Measurements from ENCODE around the gene IPPK.
A peak's percentile ranks its signal among the peaks of the same experiment; 100 is the strongest.

The IPPK gene

GRCh38 chr9:92610470-92611420, 59.2 kb downstream of the IPPK start:
- Mint-ChIP-seq H3K27me3 (ENCODE audit: low read depth, poor library complexity) (no peaks in the 10 kb centered on the region), H3K4me1 (peaks cover 35% of the 10 kb centered on the region), H3K36me3 (ENCODE audit: low read depth) (peaks cover 27% of the 10 kb centered on the region), H3K9me3 (peaks cover 7% of the 10 kb centered on the region), H3K27ac (peak overlapping the region; percentile 57), H3K4me3 (no peak overlapping the region)
- DNase-seq, result no peak
- TF ChIP-seq CTCF (IDR thresholded peaks at IDR 0.05), result no peak

GRCh38 chr9:92608909-92609445, 61.0 kb downstream of the IPPK start:
- Mint-ChIP-seq H3K27ac (peak overlapping the region; percentile 80), H3K9me3 (peaks cover 25% of the 10 kb centered on the region), H3K36me3 (ENCODE audit: low read depth) (peaks cover 25% of the 10 kb centered on the region), H3K4me1 (peaks cover 35% of the 10 kb centered on the region), H3K4me3 (no peak overlapping the region), H3K27me3 (ENCODE audit: low read depth, poor library complexity) (no peaks in the 10 kb centered on the region)
- no peak for TF ChIP-seq CTCF (IDR thresholded peaks at IDR 0.05)
- no peak for DNase-seq

GRCh38 chr9:92608241-92608908, 61.6 kb downstream of the IPPK start:
- peaks cover 35% of the 10 kb centered on the region for H3K4me1 Mint-ChIP-seq
- peaks cover 31% of the 10 kb centered on the region for H3K9me3 Mint-ChIP-seq
- peaks cover 31% of the 10 kb centered on the region for H3K36me3 Mint-ChIP-seq (ENCODE audit: low read depth)
- TF ChIP-seq CTCF (IDR thresholded peaks at IDR 0.05), result no peak
- no peak overlapping the region for H3K4me3 Mint-ChIP-seq
- no peaks in the 10 kb centered on the region for H3K27me3 Mint-ChIP-seq (ENCODE audit: low read depth, poor library complexity)
- H3K27ac Mint-ChIP-seq, result peak overlapping the region; percentile 64
- DNase-seq, result no peak

GRCh38 chr9:92607773-92608172, 62.2 kb downstream of the IPPK start:
- H3K36me3 Mint-ChIP-seq (ENCODE audit: low read depth), result peaks cover 33% of the 10 kb centered on the region
- no peak overlapping the region for H3K4me3 Mint-ChIP-seq
- peaks cover 35% of the 10 kb centered on the region for H3K9me3 Mint-ChIP-seq
- TF ChIP-seq CTCF (IDR thresholded peaks at IDR 0.05), result no peak
- no peaks in the 10 kb centered on the region for H3K27me3 Mint-ChIP-seq (ENCODE audit: low read depth, poor library complexity)
- DNase-seq, result peak; percentile 23
- peaks cover 35% of the 10 kb centered on the region for H3K4me1 Mint-ChIP-seq
- peak overlapping the region; percentile 64 for H3K27ac Mint-ChIP-seq

GRCh38 chr9:92607088-92607487, 62.8 kb downstream of the IPPK start:
- peaks cover 29% of the 10 kb centered on the region for H3K36me3 Mint-ChIP-seq (ENCODE audit: low read depth)
- DNase-seq, result no peak
- H3K4me3 Mint-ChIP-seq, result no peak overlapping the region
- H3K4me1 Mint-ChIP-seq, result peaks cover 32% of the 10 kb centered on the region
- no peak overlapping the region for H3K27ac Mint-ChIP-seq
- no peak for TF ChIP-seq CTCF (IDR thresholded peaks at IDR 0.05)
- peaks cover 35% of the 10 kb centered on the region for H3K9me3 Mint-ChIP-seq
- H3K27me3 Mint-ChIP-seq (ENCODE audit: low read depth, poor library complexity), result no peaks in the 10 kb centered on the region
